OCI-LY7 (cell line): Measurements from ENCODE around the gene PPA1. TPM values are rescaled to one million over a fixed set of nuclear protein-coding genes. Genes with fewer than 3 reads are reported as not detected.
"Not testable (repeated sequence)": the region's sequence is repeated elsewhere in the genome, so short reads cannot be mapped to it uniquely, and the experiment has no call there.

Experiments used
- BruUV-seq: library from RNA; stranded (reverse); fragments of 400-500 nt; replicated peaks from 2 replicates; lab custom pipeline; 2021; lab: Mats Ljungman, UMichigan
- CTCF ChIA-PET: fragments of 300-600 bp; sonication (Branson Sonifier 250); formaldehyde crosslinking; loops from one replicate; lab custom pipeline; 2022; ENCODE audit warnings: antibody characterized with exemption; ENCODE audit not compliant: unreplicated experiment; lab: Charles Lee
- POLR2A ChIA-PET: fragments of 300-600 bp; sonication (Branson Sonifier 250); formaldehyde crosslinking; loops from one replicate; lab custom pipeline; 2022; ENCODE audit warnings: antibody characterized with exemption; lab: Charles Lee
- DNase-seq: peaks from one replicate; pipeline ENCODE4 v3.0.0-alpha.2; 2015; ENCODE audit warnings: low spot score
- H2AFZ ChIP-seq: fragments of 200-600 bp; sonication (generic), shearing (Covaris generic); 2 replicates; pipeline ENCODE4 v1.6.1; 2014; ENCODE audit warnings: mild to moderate bottlenecking, antibody characterized with exemption, low read length, moderate library complexity
- H3K27ac ChIP-seq: fragments of 200-600 bp; sonication (generic); 2 replicates; pipeline ENCODE4 v1.5.1; 2014; ENCODE audit warnings: mixed run types, low read depth, mild to moderate bottlenecking, moderate library complexity, low read length, inconsistent platforms; ENCODE audit not compliant: poor library complexity, severe bottlenecking
- H3K36me3 ChIP-seq: fragments of 200-600 bp; sonication (generic); 2 replicates; pipeline ENCODE4 v1.6.1; 2014; ENCODE audit warnings: mild to moderate bottlenecking, antibody characterized with exemption, low read length, moderate library complexity, mixed read lengths; ENCODE audit not compliant: insufficient read depth
- H3K4me1 ChIP-seq: fragments of 200-600 bp; sonication (generic); 2 replicates; pipeline ENCODE4 v1.5.1; 2014; ENCODE audit warnings: mild to moderate bottlenecking, low read length; ENCODE audit not compliant: insufficient read depth, poor library complexity, severe bottlenecking
- H3K4me2 ChIP-seq: fragments of 200-600 bp; sonication (generic); 2 replicates; pipeline ENCODE4 v1.6.1; 2014; ENCODE audit warnings: mild to moderate bottlenecking, low read length
- H3K4me3 ChIP-seq: fragments of 200-600 bp; sonication (generic); 2 replicates; pipeline ENCODE4 v1.5.1; 2014; ENCODE audit warnings: mild to moderate bottlenecking, low read depth, low read length; ENCODE audit not compliant: poor library complexity, severe bottlenecking
- H3K79me2 ChIP-seq: fragments of 200-600 bp; sonication (generic); 2 replicates; pipeline ENCODE4 v1.6.1; 2016; ENCODE audit warnings: low read depth, mild to moderate bottlenecking, low read length, moderate library complexity, mixed read lengths; ENCODE audit not compliant: insufficient read depth
- H3K9me2 ChIP-seq: fragments of 200-600 bp; sonication (generic); 2 replicates; pipeline ENCODE4 v1.6.1; 2016; ENCODE audit warnings: mild to moderate bottlenecking, low read length, mixed read lengths; ENCODE audit not compliant: insufficient read depth
- H3K9me3 ChIP-seq: fragments of 200-600 bp; sonication (generic); 2 replicates; pipeline ENCODE4 v1.6.1; 2014; ENCODE audit warnings: mild to moderate bottlenecking, mixed run types, low read length, mixed read lengths
- H4K20me1 ChIP-seq: fragments of 200-600 bp; sonication (generic); 2 replicates; pipeline ENCODE4 v1.6.1; 2014; ENCODE audit warnings: mild to moderate bottlenecking, antibody characterized with exemption, low read length, moderate library complexity, mixed read lengths; ENCODE audit not compliant: insufficient read depth
- EZH2phosphoT487 ChIP-seq: fragments of 200-600 bp; sonication (generic); IDR thresholded peaks from 2 replicates; pipeline ENCODE4 v1.6.1; 2018; ENCODE audit warnings: low read depth, borderline replicate concordance, mild to moderate bottlenecking, mixed run types, antibody characterized with exemption, low read length, moderate library complexity, mixed read lengths
- intact Hi-C: fragments of 100-400 bp; cut with micrococcal nuclease; formaldehyde crosslinking; loops from one replicate; pipeline ENCODE4 v1.10.0; 2022; ENCODE audit not compliant: unreplicated experiment
- total RNA-seq, 2 experiments: library from RNA; depleted of rRNA in 1 of 2; stranded (reverse); fragments of >200 nt in 1 of 2; shearing (Covaris generic) in 1 of 2; gene quantifications; 2 replicates each; pipeline ENCODE4 v1.2.3, GENCODE V29; 2014 to 2022
- TF ChIP-seq, protein P1 (sequence below): fragments of 200-600 bp; sonication (generic); conservative IDR thresholded peaks from 2 replicates; pipeline ENCODE4 v1.5.1; 2014; ENCODE audit warnings: mild to moderate bottlenecking, antibody characterized with exemption, low read length, moderate library complexity, mixed read lengths

PPA1 gene
- total RNA-seq, 2 experiments from 2014 or later, result 215 to 223 TPM

DNA sequence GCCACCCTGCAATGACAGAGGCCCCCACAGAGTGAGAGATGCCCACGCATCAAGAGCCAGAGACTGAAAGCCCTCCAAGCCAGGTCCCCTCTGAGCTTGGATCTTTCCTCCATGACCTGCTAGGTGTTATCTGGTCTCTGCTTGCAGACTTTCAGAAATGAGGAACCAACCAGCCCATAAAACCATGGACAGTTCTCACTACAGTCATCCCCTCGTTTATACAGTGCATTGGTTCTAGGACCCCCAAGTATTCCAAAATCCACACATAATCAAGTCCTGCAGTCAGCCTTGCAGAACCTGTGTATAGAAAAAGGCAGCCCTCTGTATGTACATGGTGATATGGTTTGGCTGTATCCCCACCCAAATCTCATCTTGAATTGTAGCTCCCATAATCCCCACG is 27.5 kb upstream of the PPA1 start:
- TF ChIP-seq EZH2phosphoT487, result no peak
- TF ChIP-seq, protein P1, sequence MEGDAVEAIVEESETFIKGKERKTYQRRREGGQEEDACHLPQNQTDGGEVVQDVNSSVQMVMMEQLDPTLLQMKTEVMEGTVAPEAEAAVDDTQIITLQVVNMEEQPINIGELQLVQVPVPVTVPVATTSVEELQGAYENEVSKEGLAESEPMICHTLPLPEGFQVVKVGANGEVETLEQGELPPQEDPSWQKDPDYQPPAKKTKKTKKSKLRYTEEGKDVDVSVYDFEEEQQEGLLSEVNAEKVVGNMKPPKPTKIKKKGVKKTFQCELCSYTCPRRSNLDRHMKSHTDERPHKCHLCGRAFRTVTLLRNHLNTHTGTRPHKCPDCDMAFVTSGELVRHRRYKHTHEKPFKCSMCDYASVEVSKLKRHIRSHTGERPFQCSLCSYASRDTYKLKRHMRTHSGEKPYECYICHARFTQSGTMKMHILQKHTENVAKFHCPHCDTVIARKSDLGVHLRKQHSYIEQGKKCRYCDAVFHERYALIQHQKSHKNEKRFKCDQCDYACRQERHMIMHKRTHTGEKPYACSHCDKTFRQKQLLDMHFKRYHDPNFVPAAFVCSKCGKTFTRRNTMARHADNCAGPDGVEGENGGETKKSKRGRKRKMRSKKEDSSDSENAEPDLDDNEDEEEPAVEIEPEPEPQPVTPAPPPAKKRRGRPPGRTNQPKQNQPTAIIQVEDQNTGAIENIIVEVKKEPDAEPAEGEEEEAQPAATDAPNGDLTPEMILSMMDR, result no peak
- Histone ChIP-seq H3K36me3 (no peaks in the 10 kb centered on the region), H3K4me2 (no peak overlapping the region), H3K79me2 (no peaks in the 10 kb centered on the region), H3K9me3 (peaks cover 9% of the 10 kb centered on the region; the same call in 1 of the 2 replicates), H2AFZ (no peak overlapping the region), H3K27ac (no peak overlapping the region), H4K20me1 (no peaks in the 10 kb centered on the region), H3K9me2 (no peaks in the 10 kb centered on the region), H3K4me1 (peaks cover 7% of the 10 kb centered on the region), H3K4me3 (no peak overlapping the region)
- CTCF ChIA-PET, result no interaction called here
- POLR2A ChIA-PET, result no interaction called here
- BruUV-seq, result no TSS peak
- intact Hi-C loops, result no loop called here
- DNase-seq, result no peak

DNA sequence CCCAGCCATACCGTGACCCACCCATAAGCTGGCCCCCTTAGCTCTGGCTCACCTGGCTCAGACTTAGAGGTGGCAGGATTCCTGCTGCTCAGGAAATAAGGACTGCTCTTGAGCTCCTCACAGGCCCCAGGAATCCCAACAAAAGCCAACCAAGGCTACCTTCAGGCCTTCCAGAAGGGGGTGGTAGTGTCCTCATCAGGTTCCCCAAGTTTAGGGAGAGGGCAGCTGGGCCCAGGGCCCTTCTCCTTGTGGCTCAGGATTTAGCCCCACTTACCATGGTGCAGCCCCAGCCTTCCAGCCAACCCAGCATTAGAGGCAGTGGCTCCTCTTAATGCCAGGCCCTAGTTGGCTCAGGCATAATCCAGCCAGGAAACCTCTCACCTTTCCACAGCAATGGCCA is 27.0 kb upstream of the PPA1 start:
- CTCF ChIA-PET, result interaction anchor here (0.6 kb wide), 1 partner anchor 104 kb away, joined by 3 read pairs; no protein-coding TSS in a partner anchor
- Histone ChIP-seq H3K4me2 (no peak overlapping the region), H3K79me2 (no peaks in the 10 kb centered on the region), H3K9me3 (peaks cover 9% of the 10 kb centered on the region; the same call in 1 of the 2 replicates), H3K4me3 (no peak overlapping the region), H2AFZ (no peak overlapping the region), H3K9me2 (no peaks in the 10 kb centered on the region), H3K36me3 (no peaks in the 10 kb centered on the region), H4K20me1 (no peaks in the 10 kb centered on the region), H3K27ac (no peak overlapping the region), H3K4me1 (peaks cover 6% of the 10 kb centered on the region)
- no TSS peak for BruUV-seq
- intact Hi-C loops, result no loop called here
- POLR2A ChIA-PET, result no interaction called here
- DNase-seq, result no peak
- no peak for TF ChIP-seq EZH2phosphoT487

DNA sequence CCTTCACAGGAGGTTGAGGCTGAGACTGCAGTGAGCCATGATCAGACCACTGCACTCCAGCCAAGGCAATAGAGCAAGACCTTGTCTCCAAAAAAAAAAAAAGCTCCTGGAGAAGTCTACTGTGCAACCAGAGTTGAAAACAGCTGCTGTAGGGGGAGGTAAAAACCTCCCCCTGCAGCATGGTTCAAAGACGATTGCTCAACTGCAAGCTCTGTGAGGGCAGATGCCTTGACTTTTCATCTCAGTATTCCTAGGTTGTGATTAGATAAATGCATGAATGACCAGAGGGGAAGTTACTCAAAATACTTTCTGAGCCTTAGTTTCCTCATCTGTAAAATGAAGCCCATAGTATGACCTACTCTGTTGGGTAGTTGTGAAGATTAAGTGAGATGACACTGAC is 25.0 kb upstream of the PPA1 start:
- intact Hi-C loops, result no loop called here
- H3K79me2 ChIP-seq, result no peaks in the 10 kb centered on the region
- POLR2A ChIA-PET, result interaction anchor here (0.6 kb wide), 1 partner anchor 32 kb away, joined by 3 read pairs; no protein-coding TSS in a partner anchor
- CTCF ChIA-PET, result no interaction called here
- no peak overlapping the region for H3K4me3 ChIP-seq
- no peak overlapping the region for H3K27ac ChIP-seq
- peaks cover 9% of the 10 kb centered on the region; the same call in 1 of the 2 replicates for H3K9me3 ChIP-seq
- no peak for TF ChIP-seq EZH2phosphoT487
- TF ChIP-seq, protein P1, result no peak
- BruUV-seq, result no TSS peak
- H2AFZ ChIP-seq, result no peak overlapping the region
- H4K20me1 ChIP-seq, result no peaks in the 10 kb centered on the region
- no peak overlapping the region for H3K4me2 ChIP-seq
- no peak for DNase-seq
- H3K4me1 ChIP-seq, result no peaks in the 10 kb centered on the region
- no peaks in the 10 kb centered on the region for H3K9me2 ChIP-seq
- no peaks in the 10 kb centered on the region for H3K36me3 ChIP-seq

DNA sequence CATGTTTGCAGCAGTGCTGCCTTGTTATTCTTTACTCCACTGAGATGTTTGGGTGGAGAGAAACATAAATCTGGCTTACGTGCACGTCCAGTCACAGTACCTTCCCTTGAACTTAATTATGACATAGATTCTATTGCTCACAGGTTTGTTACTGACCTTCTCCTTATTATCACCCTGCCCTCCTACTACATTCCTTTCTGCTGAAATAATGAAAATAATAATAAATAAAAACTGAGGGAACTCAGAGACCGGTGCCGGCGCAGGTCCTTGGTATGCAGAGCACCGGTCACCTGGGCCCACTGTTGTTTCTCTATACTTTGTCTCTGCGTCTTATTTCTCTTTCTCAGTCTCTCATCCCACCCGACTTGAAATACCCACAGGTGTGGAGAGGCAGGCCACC is 24.6 kb upstream of the PPA1 start:
- BruUV-seq, H4K20me1 ChIP-seq, H3K79me2 ChIP-seq, CTCF ChIA-PET, DNase-seq, H3K36me3 ChIP-seq, H2AFZ ChIP-seq, intact Hi-C loops, H3K4me3 ChIP-seq, H3K9me3 ChIP-seq, H3K4me2 ChIP-seq, H3K4me1 ChIP-seq, H3K27ac ChIP-seq, H3K9me2 ChIP-seq: not testable (repeated sequence)
- POLR2A ChIA-PET, result interaction anchor here (0.6 kb wide), 1 partner anchor 32 kb away, joined by 3 read pairs; no protein-coding TSS in a partner anchor
